ENCODE data around the gene STAT3.
"Not testable (repeated sequence)": the region's sequence is repeated elsewhere in the genome, so short reads cannot be mapped to it uniquely, and the experiment has no call there.

Gene STAT3

DNA sequence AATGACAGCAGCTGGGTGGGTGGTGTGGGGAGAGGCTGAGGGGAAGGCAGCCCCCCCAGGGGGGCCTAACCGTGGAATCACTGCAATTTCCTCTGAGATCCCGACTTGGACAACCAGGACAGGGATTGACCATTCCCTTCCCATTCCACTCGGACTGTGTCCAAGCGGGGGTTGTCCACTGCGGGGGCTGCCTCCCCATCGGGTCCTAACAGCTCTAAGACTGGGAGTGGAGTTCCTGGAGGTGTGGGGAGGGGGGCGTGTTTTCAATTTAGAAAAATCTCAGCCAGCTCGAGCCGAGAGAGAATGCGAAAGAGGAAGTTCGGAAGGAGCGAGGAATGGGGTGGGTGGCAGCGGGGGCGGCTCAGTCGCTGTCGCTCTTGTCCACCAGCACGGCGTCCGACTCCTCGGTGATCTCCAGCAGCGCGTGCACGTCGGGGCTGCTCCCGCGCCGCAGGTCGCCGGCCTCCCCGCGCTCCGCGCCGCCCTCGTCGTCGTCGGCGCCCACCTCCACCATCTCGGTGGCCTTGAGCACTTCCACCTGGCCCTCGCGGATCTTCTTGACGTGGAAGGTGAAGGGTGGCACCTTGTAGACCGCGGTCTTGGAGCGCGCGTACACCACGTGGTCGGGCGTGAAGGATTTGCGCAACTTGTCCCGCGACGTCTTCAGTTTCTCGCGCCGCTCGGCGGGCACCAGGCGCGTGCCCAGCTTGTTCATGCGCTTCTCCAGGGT, 16.2 kb upstream of the STAT3 start:
- Mint-ChIP-seq H3K27me3 (peaks cover 34% of the 10 kb centered on the region), H3K27ac (no peak overlapping the region), H3K4me3 (no peak overlapping the region), H3K4me1 (peaks cover 32% of the 10 kb centered on the region), H3K9me3 (no peaks in the 10 kb centered on the region), H3K36me3 (no peaks in the 10 kb centered on the region)
- CTCF ChIA-PET: interaction anchor here (1.3 to 11.2 kb wide), 10 partner anchors 11 to 223 kb away, joined by 4 to 237 read pairs (median 15); partner anchors contain the start of gene STAT3
- no peak for DNase-seq

DNA sequence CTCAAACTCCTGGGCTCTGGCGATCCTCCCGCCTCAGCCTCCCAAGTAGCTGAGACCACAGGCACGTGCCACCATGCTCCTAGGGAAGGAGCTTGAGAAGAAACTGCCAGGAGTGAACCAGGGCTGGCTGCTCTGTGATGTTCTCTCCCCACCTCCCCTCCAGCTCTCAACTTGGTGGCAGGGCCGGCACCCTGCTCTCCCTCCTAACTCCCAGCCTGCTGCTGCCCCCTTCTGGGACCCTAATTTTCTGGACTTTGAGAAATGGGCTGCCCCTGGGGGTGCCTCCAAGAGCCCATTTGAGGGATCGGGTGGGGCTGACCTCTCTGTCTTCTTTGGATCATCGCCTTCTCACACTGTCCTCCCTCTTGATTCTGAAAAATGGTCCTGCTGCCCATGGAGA, 14.9 kb upstream of the STAT3 start:
- Mint-ChIP-seq H3K27ac (peak overlapping the region; percentile 62), H3K4me3 (no peak overlapping the region), H3K27me3 (peaks cover 34% of the 10 kb centered on the region), H3K36me3 (no peaks in the 10 kb centered on the region), H3K4me1 (peaks cover 32% of the 10 kb centered on the region), H3K9me3 (no peaks in the 10 kb centered on the region)
- DNase-seq: peak; percentile 59
- CTCF ChIA-PET: interaction anchor here (0.5 to 11.2 kb wide), 28 partner anchors 10 to 385 kb away, joined by 3 to 237 read pairs (median 4); partner anchors contain the start of genes CAVIN1, GHDC, NKIRAS2 and STAT3

DNA sequence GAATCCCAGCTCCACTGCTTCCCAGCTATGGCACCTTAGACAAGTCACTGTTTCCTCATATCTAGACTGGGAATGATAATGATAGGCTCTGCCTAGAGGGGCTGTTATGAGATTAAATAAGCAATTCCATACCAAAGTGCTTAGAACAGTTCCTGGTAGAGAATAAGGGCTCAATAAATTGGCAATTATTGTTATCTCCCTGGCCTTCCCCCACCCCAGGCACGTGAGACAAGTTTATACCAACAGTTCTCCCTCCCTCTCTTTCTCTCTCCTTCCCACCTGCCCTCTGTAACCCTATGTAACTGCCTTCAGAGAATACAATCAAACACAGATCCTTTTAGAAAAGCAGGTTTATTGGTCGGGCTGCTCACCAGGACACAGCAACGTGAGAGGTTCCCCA, 13.9 kb upstream of the STAT3 start:
- DNase-seq: no peak
- no peak overlapping the region for H3K4me3 Mint-ChIP-seq
- peaks cover 29% of the 10 kb centered on the region for H3K27me3 Mint-ChIP-seq
- H3K27ac Mint-ChIP-seq: no peak overlapping the region
- no peaks in the 10 kb centered on the region for H3K36me3 Mint-ChIP-seq
- peaks cover 28% of the 10 kb centered on the region for H3K4me1 Mint-ChIP-seq
- CTCF ChIA-PET: interaction anchor here (0.7 to 11.2 kb wide), 10 partner anchors 20 to 214 kb away, joined by 3 to 237 read pairs (median 8); no protein-coding TSS in a partner anchor
- no peaks in the 10 kb centered on the region for H3K9me3 Mint-ChIP-seq

DNA sequence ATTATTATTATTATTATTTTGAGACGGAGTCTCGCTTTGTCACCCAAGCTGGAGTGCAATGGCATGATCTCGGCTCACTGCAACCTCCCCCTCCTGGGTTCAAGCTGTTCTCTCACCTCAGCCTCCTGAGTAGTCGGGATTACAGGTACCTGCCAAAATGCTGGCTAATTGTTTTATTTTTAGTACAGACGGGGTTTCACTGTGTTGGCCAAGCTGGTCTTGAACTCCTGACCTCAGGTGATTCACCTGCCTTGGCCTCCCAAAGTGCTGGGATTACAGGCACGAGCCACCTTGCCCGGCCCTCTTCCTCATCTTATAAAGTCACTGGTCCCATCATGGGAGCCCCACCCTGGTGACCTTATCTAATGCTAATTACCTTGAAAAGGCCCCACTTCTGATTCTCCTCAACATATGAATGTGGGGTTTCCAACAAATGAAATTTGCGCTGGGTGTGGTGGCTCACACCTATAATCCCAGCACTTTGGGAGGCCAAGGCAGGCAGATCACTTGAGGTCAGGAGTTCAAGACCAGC, 12.7 kb upstream of the STAT3 start:
- H3K4me1 Mint-ChIP-seq: peaks cover 21% of the 10 kb centered on the region
- H3K36me3 Mint-ChIP-seq, H3K9me3 Mint-ChIP-seq, H3K4me3 Mint-ChIP-seq, DNase-seq: not testable (repeated sequence)
- CTCF ChIA-PET: interaction anchor here (0.7 to 11.2 kb wide), 4 partner anchors 70 to 112 kb away, joined by 3 to 237 read pairs (median 12); no protein-coding TSS in a partner anchor
- peak overlapping the region; percentile 42 for H3K27ac Mint-ChIP-seq
- H3K27me3 Mint-ChIP-seq: peaks cover 27% of the 10 kb centered on the region

DNA sequence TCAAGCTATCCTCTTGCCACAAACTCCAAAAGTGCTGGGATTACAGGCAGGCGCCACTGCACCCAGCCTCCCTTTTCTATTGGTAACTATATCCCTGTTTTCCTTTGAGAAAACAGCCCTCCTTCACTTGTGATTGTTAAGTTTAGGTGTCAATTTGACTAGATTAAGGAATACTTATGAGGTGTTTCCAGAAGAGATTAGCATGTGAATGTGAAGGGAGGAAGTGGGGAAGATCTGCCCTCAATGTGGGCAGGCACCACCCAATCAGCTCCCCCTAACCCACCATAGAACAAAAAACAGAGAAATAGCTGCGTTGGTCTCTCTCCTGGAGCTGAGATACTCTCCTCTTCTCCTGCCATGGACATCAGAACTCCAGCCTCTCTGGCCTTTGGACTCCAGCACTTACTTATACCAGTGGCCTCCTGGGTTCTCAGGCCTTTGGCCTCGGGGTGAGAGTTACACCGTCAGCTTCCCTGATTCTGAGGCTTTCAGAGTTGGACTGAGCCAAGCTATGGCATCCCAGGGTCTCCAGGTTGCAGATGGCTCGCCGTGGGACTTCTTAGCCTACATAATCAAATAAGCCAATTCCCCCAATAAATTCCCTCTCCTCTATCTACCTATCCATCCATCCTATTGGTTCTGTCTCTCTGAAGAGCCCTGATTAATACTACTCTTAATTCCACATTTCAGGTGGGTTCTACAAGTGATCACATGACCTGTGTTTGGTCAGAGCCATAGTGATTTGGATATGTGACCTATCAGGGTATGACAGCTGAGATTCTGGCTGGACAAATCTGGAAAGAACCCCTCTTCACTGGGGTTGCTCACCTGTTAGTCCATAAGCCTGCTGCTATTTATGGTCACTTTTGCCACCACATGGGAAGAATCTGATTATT, 12.0 kb upstream of the STAT3 start:
- Mint-ChIP-seq H3K9me3 (no peaks in the 10 kb centered on the region), H3K4me1 (peaks cover 19% of the 10 kb centered on the region), H3K36me3 (no peaks in the 10 kb centered on the region), H3K27me3 (peaks cover 25% of the 10 kb centered on the region), H3K4me3 (no peak overlapping the region), H3K27ac (no peak overlapping the region)
- no peak for DNase-seq
- CTCF ChIA-PET: interaction anchor here (0.7 to 11.2 kb wide), 5 partner anchors 65 to 111 kb away, joined by 3 to 237 read pairs (median 3); no protein-coding TSS in a partner anchor

DNA sequence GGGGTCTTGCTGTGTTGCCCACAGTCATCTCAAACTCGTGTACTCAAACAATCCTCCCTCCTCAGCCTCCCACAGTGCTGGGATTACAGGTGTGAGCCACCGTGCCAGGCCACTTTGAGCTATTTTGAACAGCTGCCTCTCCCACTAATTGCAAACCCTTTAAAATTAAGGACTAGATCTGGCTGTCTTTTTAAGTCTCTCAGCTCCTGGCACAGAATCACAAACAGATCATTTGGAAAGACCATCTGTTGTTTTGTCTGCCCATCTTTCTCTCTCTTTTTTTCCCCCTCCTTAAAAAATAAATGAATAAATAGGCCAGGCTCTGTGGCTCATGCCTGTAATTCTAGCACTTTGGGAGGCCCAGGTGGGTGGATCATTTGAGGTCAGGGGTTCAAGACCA, 10.9 kb upstream of the STAT3 start:
- no peaks in the 10 kb centered on the region for H3K9me3 Mint-ChIP-seq
- H3K4me1 Mint-ChIP-seq: peaks cover 23% of the 10 kb centered on the region
- no peak overlapping the region for H3K4me3 Mint-ChIP-seq
- H3K27me3 Mint-ChIP-seq: peaks cover 17% of the 10 kb centered on the region
- DNase-seq: no peak
- CTCF ChIA-PET: interaction anchor here (1.5 to 11.2 kb wide), 3 partner anchors 64 to 86 kb away, joined by 3 to 237 read pairs (median 20); no protein-coding TSS in a partner anchor
- H3K27ac Mint-ChIP-seq: no peak overlapping the region
- H3K36me3 Mint-ChIP-seq: no peaks in the 10 kb centered on the region

DNA sequence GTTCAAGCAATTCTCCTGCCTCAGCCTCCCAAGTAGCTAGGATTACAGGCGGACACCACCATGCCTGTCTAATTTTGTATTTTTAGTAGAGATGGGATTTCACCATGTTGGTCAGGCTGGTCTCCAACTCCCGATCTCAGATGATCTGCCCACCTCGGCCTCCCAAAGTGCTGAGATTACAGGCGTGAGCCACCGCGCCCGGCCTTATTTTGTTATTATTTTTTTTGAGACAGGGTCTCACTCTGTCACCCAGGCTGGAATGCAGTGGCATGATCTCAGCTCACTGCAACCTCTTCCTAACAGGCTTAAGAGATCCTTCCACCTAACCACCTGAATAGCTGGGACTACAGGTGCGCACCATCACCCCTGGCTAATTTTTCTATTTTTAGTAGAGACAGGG, 7.4 kb upstream of the STAT3 start:
- H3K36me3 Mint-ChIP-seq, H3K9me3 Mint-ChIP-seq, DNase-seq, H3K27me3 Mint-ChIP-seq, H3K4me3 Mint-ChIP-seq, H3K27ac Mint-ChIP-seq: not testable (repeated sequence)
- peaks cover 23% of the 10 kb centered on the region for H3K4me1 Mint-ChIP-seq
- CTCF ChIA-PET: interaction anchor here (0.8 to 2.4 kb wide), 2 partner anchors 10 to 72 kb away, joined by 3 to 11 read pairs; no protein-coding TSS in a partner anchor

DNA sequence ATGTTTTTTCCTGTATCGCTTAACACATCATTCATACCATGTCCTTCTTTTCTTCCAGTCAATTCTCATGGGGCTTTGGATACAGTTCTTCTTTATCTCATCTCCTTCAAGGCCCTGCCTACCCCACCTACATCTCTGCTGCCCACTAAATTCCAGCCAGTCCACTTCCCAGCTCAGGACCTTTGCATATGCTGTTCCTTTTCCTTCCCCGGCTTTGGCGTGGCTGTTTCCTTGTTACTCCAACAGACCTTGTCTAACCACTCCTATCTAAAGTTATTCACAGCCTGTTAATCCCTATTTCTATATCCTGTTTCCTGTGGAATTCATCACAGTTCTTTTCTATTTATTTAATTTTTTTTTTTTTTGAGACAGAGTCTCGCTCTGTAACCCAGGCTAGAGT, 6.6 kb upstream of the STAT3 start:
- no peaks in the 10 kb centered on the region for H3K27me3 Mint-ChIP-seq
- no peaks in the 10 kb centered on the region for H3K9me3 Mint-ChIP-seq
- no peak overlapping the region for H3K4me3 Mint-ChIP-seq
- CTCF ChIA-PET: interaction anchor here (1.1 to 1.8 kb wide), 2 partner anchors 16 to 83 kb away, joined by 3 to 4 read pairs; no protein-coding TSS in a partner anchor
- H3K36me3 Mint-ChIP-seq: no peaks in the 10 kb centered on the region
- no peak for DNase-seq
- peaks cover 23% of the 10 kb centered on the region for H3K4me1 Mint-ChIP-seq
- H3K27ac Mint-ChIP-seq: no peak overlapping the region

DNA sequence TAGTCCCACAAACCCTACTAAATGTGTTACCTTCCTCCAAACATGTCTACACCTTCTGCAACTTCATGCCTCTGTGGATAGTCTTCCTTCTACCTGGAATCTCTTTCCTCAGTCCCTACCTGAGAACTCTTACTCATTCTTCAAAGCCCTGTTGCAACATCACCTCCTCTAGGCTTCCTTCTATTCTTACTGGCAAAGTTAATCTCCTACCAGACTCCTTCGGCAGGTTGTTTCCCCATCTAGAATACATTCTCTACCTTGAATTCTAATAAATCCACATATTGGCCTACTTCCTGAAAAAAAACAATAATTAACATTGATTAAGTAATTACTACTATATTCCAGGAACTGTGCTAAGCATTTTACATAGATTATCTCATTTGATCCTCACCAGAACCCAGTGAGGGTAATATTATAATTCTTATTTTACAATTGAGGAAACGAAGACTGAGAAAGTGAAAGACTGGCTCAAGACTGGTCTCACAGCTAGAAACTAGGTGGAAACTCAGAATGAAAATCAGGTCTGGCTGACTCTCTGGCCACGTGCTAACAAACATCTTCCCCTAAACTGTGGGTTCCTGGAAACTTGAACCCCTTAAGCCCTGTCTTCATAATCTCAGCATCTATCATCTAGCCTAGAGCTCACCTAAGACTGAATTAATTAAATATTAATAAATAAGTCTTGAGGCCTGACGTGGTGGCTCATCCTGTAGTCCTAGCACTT, 4.6 kb upstream of the STAT3 start:
- no peaks in the 10 kb centered on the region for H3K9me3 Mint-ChIP-seq
- H3K4me1 Mint-ChIP-seq: peaks cover 31% of the 10 kb centered on the region
- CTCF ChIA-PET: interaction anchor here (0.9 to 3.3 kb wide), 2 partner anchors 11 to 69 kb away, joined by 3 to 18 read pairs; no protein-coding TSS in a partner anchor
- H3K36me3 Mint-ChIP-seq: no peaks in the 10 kb centered on the region
- no peak overlapping the region for H3K27ac Mint-ChIP-seq
- DNase-seq: no peak
- H3K27me3 Mint-ChIP-seq: peaks cover 4% of the 10 kb centered on the region
- H3K4me3 Mint-ChIP-seq: no peak overlapping the region

DNA sequence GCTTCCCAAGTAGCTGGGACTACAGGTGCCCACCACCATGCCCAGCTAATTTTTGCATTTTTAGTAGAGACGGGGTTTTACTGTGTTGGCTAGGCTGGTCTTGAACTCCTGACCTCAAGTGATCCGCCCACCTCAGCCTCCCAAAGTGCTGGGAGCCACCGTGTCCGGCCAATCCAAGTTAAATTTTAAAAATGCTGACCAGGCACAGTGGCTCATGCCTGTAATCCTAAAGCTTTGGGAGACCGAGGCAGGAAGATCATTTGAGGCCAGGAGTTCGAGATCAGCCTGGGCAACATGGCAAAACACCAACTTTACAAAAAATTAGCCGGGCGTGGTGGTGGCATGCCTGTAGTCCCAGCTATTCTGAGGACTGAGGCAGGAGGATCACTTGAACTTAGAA, 3.2 kb upstream of the STAT3 start:
- peaks cover 40% of the 10 kb centered on the region for H3K4me1 Mint-ChIP-seq
- CTCF ChIA-PET: interaction anchor here (0.6 to 3.3 kb wide), 5 partner anchors 13 to 171 kb away, joined by 3 to 18 read pairs (median 4); no protein-coding TSS in a partner anchor
- DNase-seq, H3K27ac Mint-ChIP-seq, H3K27me3 Mint-ChIP-seq, H3K9me3 Mint-ChIP-seq, H3K36me3 Mint-ChIP-seq, H3K4me3 Mint-ChIP-seq: not testable (repeated sequence)

DNA sequence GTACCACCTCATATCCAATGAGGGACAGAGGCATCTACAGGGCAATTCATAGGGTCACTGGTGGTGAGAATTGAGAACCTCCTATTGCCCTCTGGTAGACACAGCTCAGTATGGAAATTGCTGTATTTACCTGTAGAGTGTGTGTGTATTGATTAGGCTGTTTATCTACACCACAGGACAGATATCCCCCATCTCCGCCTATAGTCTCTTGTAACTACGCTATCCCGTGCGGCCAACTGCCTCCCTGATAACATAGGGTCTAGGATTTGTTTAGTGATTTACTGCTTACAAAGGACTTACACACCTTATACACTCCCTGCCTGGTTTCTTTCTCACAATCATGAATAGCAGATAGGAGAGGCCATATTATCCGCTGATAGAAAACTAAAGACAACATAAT, 1.7 kb upstream of the STAT3 start:
- Mint-ChIP-seq H3K27me3 (peaks cover 4% of the 10 kb centered on the region), H3K4me1 (peaks cover 49% of the 10 kb centered on the region), H3K9me3 (no peaks in the 10 kb centered on the region), H3K4me3 (peak overlapping the region; percentile 54), H3K27ac (peak overlapping the region; percentile 99), H3K36me3 (peaks cover 12% of the 10 kb centered on the region)
- no peak for DNase-seq
- CTCF ChIA-PET: interaction anchor here (0.6 to 2.1 kb wide), 4 partner anchors 8 to 188 kb away, joined by 3 to 27 read pairs (median 4); no protein-coding TSS in a partner anchor

DNA sequence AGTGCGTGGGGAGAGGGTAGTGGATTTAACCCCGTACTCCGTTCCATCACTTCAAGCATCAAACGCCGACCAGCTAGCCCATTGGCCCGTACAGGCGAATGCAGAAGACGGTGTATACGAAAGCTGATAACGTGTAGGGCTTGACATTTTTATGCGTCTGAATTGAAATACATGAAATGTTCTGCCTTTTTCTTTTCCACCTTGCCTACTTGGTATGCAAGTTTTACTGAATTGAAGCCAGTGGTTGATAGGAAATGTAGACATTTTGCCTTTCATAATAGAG, 834 bp upstream of the STAT3 start:
- CTCF ChIA-PET: interaction anchor here (0.7 to 2.1 kb wide), 8 partner anchors 9 to 167 kb away, joined by 3 to 27 read pairs (median 4); no protein-coding TSS in a partner anchor
- peaks cover 49% of the 10 kb centered on the region for H3K4me1 Mint-ChIP-seq
- no peak for DNase-seq
- H3K36me3 Mint-ChIP-seq: peaks cover 14% of the 10 kb centered on the region
- H3K9me3 Mint-ChIP-seq: no peaks in the 10 kb centered on the region
- H3K4me3 Mint-ChIP-seq: peak overlapping the region; percentile 96
- peaks cover 4% of the 10 kb centered on the region for H3K27me3 Mint-ChIP-seq
- peak overlapping the region; percentile 99 for H3K27ac Mint-ChIP-seq

DNA sequence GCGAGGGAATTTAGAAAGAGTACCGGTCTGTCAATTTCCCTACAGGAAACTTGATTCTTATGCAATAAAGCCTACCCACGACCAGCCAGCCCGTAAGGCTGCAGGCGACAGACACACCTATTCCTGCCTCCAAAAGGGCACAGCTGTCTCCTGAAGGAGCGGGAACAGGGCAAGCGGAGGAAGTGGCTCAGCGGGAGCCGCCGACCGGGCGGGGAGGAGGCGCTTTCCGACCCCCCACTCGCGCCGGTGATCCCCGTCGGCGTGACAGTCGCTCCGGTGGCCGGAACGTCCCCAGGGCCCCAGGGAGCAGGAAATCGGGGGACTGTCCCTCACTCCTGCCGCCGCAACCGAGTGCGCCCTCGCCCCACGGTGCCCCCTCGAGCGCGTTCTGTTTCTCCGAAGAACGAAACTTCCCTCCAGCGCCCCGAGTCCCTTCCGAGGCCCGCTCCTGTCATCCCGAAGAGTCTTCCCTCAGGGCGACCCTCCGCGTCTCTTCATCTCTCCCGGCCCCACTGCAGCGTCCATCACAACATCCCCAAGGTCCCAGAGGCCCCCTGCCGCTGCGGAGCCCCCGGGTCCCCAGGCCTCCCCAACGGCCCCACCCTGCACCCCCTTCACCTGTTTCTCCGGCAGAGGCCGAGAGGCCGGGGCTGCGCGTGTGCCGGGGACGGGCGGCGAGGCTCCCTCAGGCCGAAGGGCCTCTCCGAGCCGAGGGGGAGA, 421 bp downstream of the STAT3 start:
- H3K4me1 Mint-ChIP-seq: peaks cover 47% of the 10 kb centered on the region
- CTCF ChIA-PET: interaction anchor here (0.6 to 2.1 kb wide), 8 partner anchors 17 to 76 kb away, joined by 3 to 27 read pairs (median 4); no protein-coding TSS in a partner anchor
- DNase-seq: peak; percentile 56

More for the DNA sequence above, 421 bp downstream of the STAT3 start:
- H3K4me3 Mint-ChIP-seq: peak overlapping the region; percentile 96
- H3K36me3 Mint-ChIP-seq: peaks cover 14% of the 10 kb centered on the region
- no peaks in the 10 kb centered on the region for H3K9me3 Mint-ChIP-seq
- peaks cover 4% of the 10 kb centered on the region for H3K27me3 Mint-ChIP-seq
- peak overlapping the region; percentile 99 for H3K27ac Mint-ChIP-seq

Measured in activated naive CD4-positive, alpha-beta T cell treated with anti-CD3 and anti-CD28 coated beads, Interleukin-2, amount 10 ng/mL, durations not matched to agents 7 days and 5 days (primary cell).